Ascending aorta (tissue), 2 donors: ENCODE data around the gene ISM1. TPM values are rescaled to one million over a fixed set of nuclear protein-coding genes. Genes with fewer than 3 reads are reported as not detected.

Source experiments
- DNase-seq, 2 donors: peaks; one replicate each; pipeline ENCODE4 v3.0.0-alpha.2; 2019; ENCODE audit warnings: low spot score in 2 of 2
- H3K27ac ChIP-seq, 2 donors: fragments of 200-600 bp; sonication (generic); one replicate each; pipeline ENCODE4 v1.5.1; 2016 to 2017; ENCODE audit warnings: mild to moderate bottlenecking in 1 of 2
- H3K27me3 ChIP-seq: fragments of 200-600 bp; sonication (generic); one replicate; pipeline ENCODE4 v1.5.1; 2017
- H3K36me3 ChIP-seq, 2 donors: fragments of 200-600 bp; sonication (generic); one replicate each; pipeline ENCODE4 v1.5.1; 2016
- H3K4me1 ChIP-seq, 2 donors: fragments of 200-600 bp; sonication (generic); one replicate each; pipeline ENCODE4 v1.5.1; 2016 to 2017; ENCODE audit warnings: mild to moderate bottlenecking in 1 of 2
- H3K4me3 ChIP-seq, 2 donors: fragments of 200-600 bp; sonication (generic); one replicate each; pipeline ENCODE4 v1.5.1; 2016 to 2017; ENCODE audit warnings: mild to moderate bottlenecking in 1 of 2
- H3K9me3 ChIP-seq, 2 donors: fragments of 200-600 bp; sonication (generic); one replicate each; pipeline ENCODE4 v1.5.1; 2016
- intact Hi-C: fragments of 100-400 bp; cut with DNase I; formaldehyde crosslinking; loops from one replicate; pipeline ENCODE4 v1.15.1; 2023
- total RNA-seq: library from RNA; depleted of rRNA; stranded (reverse); fragments of >200 nt; gene quantifications from one replicate; pipeline ENCODE4 v1.1.0, GENCODE V29; 2016
- TF ChIP-seq, protein P1 (sequence below), 3 experiments: fragments of 200-600 bp in 2 of 3; fragments of 450-650 bp in 1 of 3; sonication (generic) in 2 of 3; IDR thresholded peaks; one replicate each; pipeline ENCODE4 v1.5.1; 2016 to 2019; ENCODE audit warnings: antibody characterized with exemption in 3 of 3, mild to moderate bottlenecking in 1 of 3, moderate library complexity in 1 of 3

The ISM1 gene
- 60.1 TPM for total RNA-seq

- H3K4me3 ChIP-seq = peak within 1 kb of the TSS; percentile 64 to 73
- peaks cover 5% of the 10 kb centered on the region for H3K27me3 ChIP-seq
- peak within 1 kb of the TSS in 1 of 2 donors; percentile 45 for H3K27ac ChIP-seq
- intact Hi-C loops = loop anchor here (5.0 kb wide), 2 partner anchors 271 to 556 kb away; no protein-coding TSS in a partner anchor
- H3K9me3 ChIP-seq = no peaks in the 10 kb centered on the region
- peaks cover 0 to 11% of the 10 kb centered on the region in 2 donors for H3K4me1 ChIP-seq
- no peaks in the 10 kb centered on the region for H3K36me3 ChIP-seq
- peak in 1 of 2 donors; percentile 66 for DNase-seq
- TF ChIP-seq, protein P1, sequence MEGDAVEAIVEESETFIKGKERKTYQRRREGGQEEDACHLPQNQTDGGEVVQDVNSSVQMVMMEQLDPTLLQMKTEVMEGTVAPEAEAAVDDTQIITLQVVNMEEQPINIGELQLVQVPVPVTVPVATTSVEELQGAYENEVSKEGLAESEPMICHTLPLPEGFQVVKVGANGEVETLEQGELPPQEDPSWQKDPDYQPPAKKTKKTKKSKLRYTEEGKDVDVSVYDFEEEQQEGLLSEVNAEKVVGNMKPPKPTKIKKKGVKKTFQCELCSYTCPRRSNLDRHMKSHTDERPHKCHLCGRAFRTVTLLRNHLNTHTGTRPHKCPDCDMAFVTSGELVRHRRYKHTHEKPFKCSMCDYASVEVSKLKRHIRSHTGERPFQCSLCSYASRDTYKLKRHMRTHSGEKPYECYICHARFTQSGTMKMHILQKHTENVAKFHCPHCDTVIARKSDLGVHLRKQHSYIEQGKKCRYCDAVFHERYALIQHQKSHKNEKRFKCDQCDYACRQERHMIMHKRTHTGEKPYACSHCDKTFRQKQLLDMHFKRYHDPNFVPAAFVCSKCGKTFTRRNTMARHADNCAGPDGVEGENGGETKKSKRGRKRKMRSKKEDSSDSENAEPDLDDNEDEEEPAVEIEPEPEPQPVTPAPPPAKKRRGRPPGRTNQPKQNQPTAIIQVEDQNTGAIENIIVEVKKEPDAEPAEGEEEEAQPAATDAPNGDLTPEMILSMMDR (IDR thresholded peaks at IDR 0.05) = no peak
Measured at GRCh38 chr20:13220904-13221297, at the start of gene ISM1. Gene ISM1 (plus strand): TSS chr20:13221274. CDS start chr20:13221777, 503 bp downstream.

DNA sequence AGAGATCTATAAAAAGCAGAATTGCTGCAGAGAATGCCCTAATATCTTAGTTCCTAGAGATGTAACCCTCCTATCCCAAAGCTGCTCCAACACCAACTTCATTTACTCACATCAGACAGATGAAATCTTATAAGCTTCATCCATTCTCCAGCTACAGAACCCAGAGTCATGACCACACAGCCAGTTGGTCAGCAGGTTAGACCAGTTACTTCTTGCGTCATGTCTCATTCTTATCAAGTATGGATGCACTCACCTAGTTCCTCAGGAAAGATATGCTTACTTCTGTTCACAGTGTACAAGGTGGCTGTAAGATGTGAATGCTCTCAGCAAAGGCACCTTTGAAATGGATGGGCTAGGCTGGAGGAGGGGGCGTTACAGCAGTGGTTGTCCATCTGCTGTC is 47.9 kb upstream of the ISM1 start:
- Histone ChIP-seq H3K4me3 (no peak overlapping the region), H3K27me3 (no peaks in the 10 kb centered on the region), H3K36me3 (no peaks in the 10 kb centered on the region), H3K27ac (no peak overlapping the region), H3K9me3 (no peaks in the 10 kb centered on the region), H3K4me1 (no peaks in the 10 kb centered on the region)
- no peak for DNase-seq
- TF ChIP-seq, protein P1 (IDR thresholded peaks at IDR 0.05) = no peak
- intact Hi-C loops = no loop called here

- intact Hi-C loops = no loop called here
- Histone ChIP-seq H3K9me3 (no peaks in the 10 kb centered on the region), H3K4me3 (no peak overlapping the region), H3K27me3 (no peaks in the 10 kb centered on the region), H3K27ac (no peak overlapping the region), H3K4me1 (no peaks in the 10 kb centered on the region), H3K36me3 (no peaks in the 10 kb centered on the region)
- TF ChIP-seq, protein P1 (IDR thresholded peaks at IDR 0.05) = no peak
- no peak for DNase-seq
Measured at GRCh38 chr20:13174402-13174801, 46.7 kb upstream of the ISM1 start.

GRCh38 chr20:13180986-13181889 is 39.8 kb upstream of the ISM1 start:
- TF ChIP-seq, protein P1 (IDR thresholded peaks at IDR 0.05) = no peak
- no peaks in the 10 kb centered on the region for H3K4me1 ChIP-seq
- no peak for DNase-seq
- no peaks in the 10 kb centered on the region for H3K36me3 ChIP-seq
- intact Hi-C loops = no loop called here
- H3K4me3 ChIP-seq = no peak overlapping the region
- no peaks in the 10 kb centered on the region for H3K9me3 ChIP-seq
- H3K27me3 ChIP-seq = no peaks in the 10 kb centered on the region
- H3K27ac ChIP-seq = no peak overlapping the region

- H3K36me3 ChIP-seq = no peaks in the 10 kb centered on the region
- H3K27ac ChIP-seq = no peak overlapping the region
- H3K4me3 ChIP-seq = no peak overlapping the region
- peaks cover 0 to 6% of the 10 kb centered on the region in 2 donors for H3K9me3 ChIP-seq
- TF ChIP-seq, protein P1 (IDR thresholded peaks at IDR 0.05) = no peak
- no peaks in the 10 kb centered on the region for H3K4me1 ChIP-seq
- DNase-seq = no peak
- intact Hi-C loops = no loop called here
- no peaks in the 10 kb centered on the region for H3K27me3 ChIP-seq
Measured at GRCh38 chr20:13183005-13183404, 38.1 kb upstream of the ISM1 start.
